Measurements from ENCODE around the gene ITGA3.

Gene ITGA3

GRCh38 chr17:50090971-50091917 lies 35.3 kb downstream of the ITGA3 start:
- H3K27me3 ChIP-seq (replicated peaks; ENCODE audit: control insufficient read depth, insufficient read depth, low read length, poor library complexity, severe bottlenecking), result no peaks in the 10 kb centered on the region
- no peak for DNase-seq
- H3K9me3 ChIP-seq (ENCODE audit: control insufficient read depth, low read length), result no peaks in the 10 kb centered on the region
- no peaks in the 10 kb centered on the region for H3K36me3 ChIP-seq (ENCODE audit: control insufficient read depth, insufficient read depth, low read length)
- H3K4me1 ChIP-seq (ENCODE audit: control insufficient read depth, insufficient read depth, low read length, poor library complexity, severe bottlenecking), result peaks cover 9% of the 10 kb centered on the region
- H3K27ac ChIP-seq (ENCODE audit: insufficient read depth, low read length, poor library complexity, severe bottlenecking), result no peak overlapping the region
- no peak overlapping the region for H3K4me3 ChIP-seq (ENCODE audit: insufficient read depth, low read depth, low read length, poor library complexity, severe bottlenecking)

- Histone ChIP-seq H3K27me3 (replicated peaks; ENCODE audit: control insufficient read depth, insufficient read depth, low read length, poor library complexity, severe bottlenecking) (no peaks in the 10 kb centered on the region), H3K4me1 (ENCODE audit: control insufficient read depth, insufficient read depth, low read length, poor library complexity, severe bottlenecking) (peaks cover 14% of the 10 kb centered on the region), H3K9me3 (ENCODE audit: control insufficient read depth, low read length) (no peaks in the 10 kb centered on the region), H3K36me3 (ENCODE audit: control insufficient read depth, insufficient read depth, low read length) (no peaks in the 10 kb centered on the region), H3K4me3 (ENCODE audit: insufficient read depth, low read depth, low read length, poor library complexity, severe bottlenecking) (no peak overlapping the region), H3K27ac (ENCODE audit: insufficient read depth, low read length, poor library complexity, severe bottlenecking) (no peak overlapping the region)
- no peak for DNase-seq
These were observed 36.0 kb downstream of the ITGA3 start for GRCh38 chr17:50091918-50092285.

GRCh38 chr17:50093246-50093645 lies 37.3 kb downstream of the ITGA3 start:
- no peaks in the 10 kb centered on the region for H3K9me3 ChIP-seq (ENCODE audit: control insufficient read depth, low read length)
- no peak overlapping the region for H3K4me3 ChIP-seq (ENCODE audit: insufficient read depth, low read depth, low read length, poor library complexity, severe bottlenecking)
- no peak overlapping the region for H3K27ac ChIP-seq (ENCODE audit: insufficient read depth, low read length, poor library complexity, severe bottlenecking)
- H3K27me3 ChIP-seq (replicated peaks; ENCODE audit: control insufficient read depth, insufficient read depth, low read length, poor library complexity, severe bottlenecking), result no peaks in the 10 kb centered on the region
- no peak for DNase-seq
- H3K4me1 ChIP-seq (ENCODE audit: control insufficient read depth, insufficient read depth, low read length, poor library complexity, severe bottlenecking), result peaks cover 14% of the 10 kb centered on the region
- no peaks in the 10 kb centered on the region for H3K36me3 ChIP-seq (ENCODE audit: control insufficient read depth, insufficient read depth, low read length)

- H3K9me3 ChIP-seq (ENCODE audit: control insufficient read depth, low read length), result no peaks in the 10 kb centered on the region
- H3K27me3 ChIP-seq (replicated peaks; ENCODE audit: control insufficient read depth, insufficient read depth, low read length, poor library complexity, severe bottlenecking), result no peaks in the 10 kb centered on the region
- H3K27ac ChIP-seq (ENCODE audit: insufficient read depth, low read length, poor library complexity, severe bottlenecking), result peak overlapping the region; percentile 85
- peaks cover 5% of the 10 kb centered on the region for H3K36me3 ChIP-seq (ENCODE audit: control insufficient read depth, insufficient read depth, low read length)
- no peak for DNase-seq
- peaks cover 14% of the 10 kb centered on the region for H3K4me1 ChIP-seq (ENCODE audit: control insufficient read depth, insufficient read depth, low read length, poor library complexity, severe bottlenecking)
- no peak overlapping the region for H3K4me3 ChIP-seq (ENCODE audit: insufficient read depth, low read depth, low read length, poor library complexity, severe bottlenecking)
These were observed 37.9 kb downstream of the ITGA3 start for GRCh38 chr17:50093807-50094206.

GRCh38 chr17:50094243-50094752 lies 38.4 kb downstream of the ITGA3 start:
- Histone ChIP-seq H3K4me3 (ENCODE audit: insufficient read depth, low read depth, low read length, poor library complexity, severe bottlenecking) (peak overlapping the region; percentile 82), H3K27me3 (replicated peaks; ENCODE audit: control insufficient read depth, insufficient read depth, low read length, poor library complexity, severe bottlenecking) (no peaks in the 10 kb centered on the region), H3K9me3 (ENCODE audit: control insufficient read depth, low read length) (no peaks in the 10 kb centered on the region), H3K4me1 (ENCODE audit: control insufficient read depth, insufficient read depth, low read length, poor library complexity, severe bottlenecking) (peaks cover 14% of the 10 kb centered on the region), H3K27ac (ENCODE audit: insufficient read depth, low read length, poor library complexity, severe bottlenecking) (peak overlapping the region; percentile 85), H3K36me3 (ENCODE audit: control insufficient read depth, insufficient read depth, low read length) (peaks cover 10% of the 10 kb centered on the region)
- peak; percentile 75 to 85 (median 76) for DNase-seq

- H3K4me3 ChIP-seq (ENCODE audit: insufficient read depth, low read depth, low read length, poor library complexity, severe bottlenecking), result peak within 1 kb of the TSS; percentile 82
- H3K9me3 ChIP-seq (ENCODE audit: control insufficient read depth, low read length), result no peaks in the 10 kb centered on the region
- H3K36me3 ChIP-seq (ENCODE audit: control insufficient read depth, insufficient read depth, low read length), result peaks cover 10% of the 10 kb centered on the region
- peak within 1 kb of the TSS; percentile 85 for H3K27ac ChIP-seq (ENCODE audit: insufficient read depth, low read length, poor library complexity, severe bottlenecking)
- peaks cover 14% of the 10 kb centered on the region for H3K4me1 ChIP-seq (ENCODE audit: control insufficient read depth, insufficient read depth, low read length, poor library complexity, severe bottlenecking)
- peak; percentile 91 to 96 (median 95) for DNase-seq
- H3K27me3 ChIP-seq (replicated peaks; ENCODE audit: control insufficient read depth, insufficient read depth, low read length, poor library complexity, severe bottlenecking), result no peaks in the 10 kb centered on the region
These were observed 39.1 kb downstream of the ITGA3 start, which contains the start of gene PDK2 for GRCh38 chr17:50094753-50095619. Gene PDK2 (plus strand): TSS chr17:50095351. CDS start chr17:50095436, 85 bp downstream.

GRCh38 chr17:50095626-50096037 lies 39.7 kb downstream of the ITGA3 start:
- H3K27me3 ChIP-seq (replicated peaks; ENCODE audit: control insufficient read depth, insufficient read depth, low read length, poor library complexity, severe bottlenecking), result no peaks in the 10 kb centered on the region
- peaks cover 14% of the 10 kb centered on the region for H3K4me1 ChIP-seq (ENCODE audit: control insufficient read depth, insufficient read depth, low read length, poor library complexity, severe bottlenecking)
- no peaks in the 10 kb centered on the region for H3K9me3 ChIP-seq (ENCODE audit: control insufficient read depth, low read length)
- DNase-seq, result no peak
- H3K4me3 ChIP-seq (ENCODE audit: insufficient read depth, low read depth, low read length, poor library complexity, severe bottlenecking), result peak overlapping the region; percentile 82
- H3K27ac ChIP-seq (ENCODE audit: insufficient read depth, low read length, poor library complexity, severe bottlenecking), result peak overlapping the region; percentile 72
- H3K36me3 ChIP-seq (ENCODE audit: control insufficient read depth, insufficient read depth, low read length), result peaks cover 11% of the 10 kb centered on the region

GRCh38 chr17:50096092-50096491 lies 40.2 kb downstream of the ITGA3 start:
- Histone ChIP-seq H3K4me1 (ENCODE audit: control insufficient read depth, insufficient read depth, low read length, poor library complexity, severe bottlenecking) (peaks cover 14% of the 10 kb centered on the region), H3K27me3 (replicated peaks; ENCODE audit: control insufficient read depth, insufficient read depth, low read length, poor library complexity, severe bottlenecking) (no peaks in the 10 kb centered on the region), H3K9me3 (ENCODE audit: control insufficient read depth, low read length) (no peaks in the 10 kb centered on the region), H3K4me3 (ENCODE audit: insufficient read depth, low read depth, low read length, poor library complexity, severe bottlenecking) (peak overlapping the region; percentile 82), H3K36me3 (ENCODE audit: control insufficient read depth, insufficient read depth, low read length) (peaks cover 15% of the 10 kb centered on the region), H3K27ac (ENCODE audit: insufficient read depth, low read length, poor library complexity, severe bottlenecking) (peak overlapping the region; percentile 72)
- no peak for DNase-seq

GRCh38 chr17:50096758-50097157 lies 40.8 kb downstream of the ITGA3 start:
- Histone ChIP-seq H3K4me3 (ENCODE audit: insufficient read depth, low read depth, low read length, poor library complexity, severe bottlenecking) (no peak overlapping the region), H3K27me3 (replicated peaks; ENCODE audit: control insufficient read depth, insufficient read depth, low read length, poor library complexity, severe bottlenecking) (no peaks in the 10 kb centered on the region), H3K27ac (ENCODE audit: insufficient read depth, low read length, poor library complexity, severe bottlenecking) (no peak overlapping the region), H3K9me3 (ENCODE audit: control insufficient read depth, low read length) (no peaks in the 10 kb centered on the region), H3K36me3 (ENCODE audit: control insufficient read depth, insufficient read depth, low read length) (peaks cover 19% of the 10 kb centered on the region), H3K4me1 (ENCODE audit: control insufficient read depth, insufficient read depth, low read length, poor library complexity, severe bottlenecking) (peaks cover 14% of the 10 kb centered on the region)
- DNase-seq, result no peak
